Activated T-helper 1 cell treated with Interleukin-2 at 50 U/mL for 16 hours (primary cell): ENCODE measurements around the gene HDAC3.

Experiments
- DNase-seq: peaks from one replicate; pipeline ENCODE4 v3.0.0-alpha.2; 2020; ENCODE audit warnings: low read depth

Gene HDAC3

DNA sequence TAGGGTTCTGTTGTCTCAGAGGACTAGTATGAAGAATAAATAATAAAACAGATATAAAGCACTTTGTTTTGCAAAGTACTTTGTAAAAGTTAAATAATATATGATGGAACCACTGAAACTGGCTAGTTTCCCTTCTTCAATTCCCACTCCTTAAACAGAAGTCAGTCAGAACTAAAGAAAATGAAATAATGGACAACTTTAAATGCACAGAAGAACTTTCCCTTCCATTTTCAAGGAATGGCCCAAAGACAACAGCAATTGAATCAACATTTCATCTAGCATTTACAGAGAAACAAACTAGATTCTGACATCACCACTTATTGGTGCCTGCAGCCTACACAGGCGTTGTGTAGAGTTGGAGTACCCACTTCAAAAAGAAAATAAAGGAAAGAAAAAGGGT, 34.0 kb downstream of the HDAC3 start:
- DNase-seq, result no peak

GRCh38 chr5:141598391-141599345, 38.0 kb downstream of the HDAC3 start:
- no peak for DNase-seq

DNA sequence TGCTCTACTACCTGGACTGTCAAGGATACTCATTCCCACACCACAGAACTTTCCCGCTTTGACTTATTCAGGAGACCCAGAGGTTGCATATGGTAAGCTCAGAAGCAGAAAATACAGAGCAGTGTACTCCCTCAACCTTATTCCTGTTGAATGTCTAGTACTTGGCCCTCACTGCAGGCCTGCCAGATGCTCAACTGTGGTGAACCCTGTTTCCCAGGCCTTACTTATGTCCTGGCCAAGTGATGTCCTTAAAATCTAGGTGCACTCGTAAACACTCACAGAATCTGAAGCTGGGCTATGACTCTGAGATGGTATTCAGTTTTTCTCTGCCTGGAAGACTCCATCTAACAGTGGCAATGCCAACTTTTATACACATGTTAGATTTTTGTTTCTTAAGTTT, 38.8 kb downstream of the HDAC3 start:
- DNase-seq, result no peak

- DNase-seq, result no peak
Observed at GRCh38 chr5:141597394-141597793, 39.3 kb downstream of the HDAC3 start.

DNA sequence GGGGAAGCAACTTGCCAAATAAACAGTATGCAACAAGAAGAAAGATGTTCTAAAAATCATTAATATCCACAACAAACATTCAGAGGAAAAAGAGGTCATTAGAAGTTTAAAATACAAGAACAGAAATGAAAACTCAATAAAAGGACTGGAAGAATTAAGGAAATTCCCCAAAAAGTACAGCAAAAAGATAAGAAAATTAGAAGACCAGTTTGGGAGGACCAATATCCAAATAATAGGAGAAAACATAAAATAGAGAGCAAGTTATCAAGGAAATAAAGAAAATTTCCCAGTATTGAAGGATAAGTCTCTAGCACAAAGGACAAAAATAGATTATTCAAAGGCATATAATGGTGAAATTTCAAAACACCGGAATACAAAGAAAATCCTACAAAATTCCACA, 39.8 kb downstream of the HDAC3 start:
- no peak for DNase-seq

- DNase-seq, result no peak
Observed at GRCh38 chr5:141590127-141590526, 46.5 kb downstream of the HDAC3 start.

GRCh38 chr5:141586246-141586645, 50.4 kb downstream of the HDAC3 start:
- DNase-seq, result no peak

DNA sequence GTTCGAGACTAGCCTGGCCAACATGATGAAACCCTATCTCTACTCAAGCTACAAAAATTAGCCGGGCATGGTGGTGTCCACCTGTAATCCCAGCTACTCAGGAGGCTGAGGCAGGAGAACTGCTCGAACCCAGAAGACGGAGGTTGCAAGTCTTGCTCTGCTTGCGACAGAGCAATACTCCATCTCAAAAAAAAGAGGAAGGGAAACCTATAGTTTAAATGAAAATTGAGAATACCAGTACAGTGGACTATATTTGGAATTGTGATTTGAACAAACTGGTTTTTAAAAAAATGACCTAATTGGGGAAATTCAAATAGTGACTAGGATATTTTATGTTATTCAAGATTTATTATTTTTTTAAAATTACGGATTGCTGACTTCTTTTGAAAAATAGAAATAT, 51.1 kb downstream of the HDAC3 start:
- no peak for DNase-seq

GRCh38 chr5:141574122-141574510, 62.5 kb downstream of the HDAC3 start:
- DNase-seq, result no peak

DNA sequence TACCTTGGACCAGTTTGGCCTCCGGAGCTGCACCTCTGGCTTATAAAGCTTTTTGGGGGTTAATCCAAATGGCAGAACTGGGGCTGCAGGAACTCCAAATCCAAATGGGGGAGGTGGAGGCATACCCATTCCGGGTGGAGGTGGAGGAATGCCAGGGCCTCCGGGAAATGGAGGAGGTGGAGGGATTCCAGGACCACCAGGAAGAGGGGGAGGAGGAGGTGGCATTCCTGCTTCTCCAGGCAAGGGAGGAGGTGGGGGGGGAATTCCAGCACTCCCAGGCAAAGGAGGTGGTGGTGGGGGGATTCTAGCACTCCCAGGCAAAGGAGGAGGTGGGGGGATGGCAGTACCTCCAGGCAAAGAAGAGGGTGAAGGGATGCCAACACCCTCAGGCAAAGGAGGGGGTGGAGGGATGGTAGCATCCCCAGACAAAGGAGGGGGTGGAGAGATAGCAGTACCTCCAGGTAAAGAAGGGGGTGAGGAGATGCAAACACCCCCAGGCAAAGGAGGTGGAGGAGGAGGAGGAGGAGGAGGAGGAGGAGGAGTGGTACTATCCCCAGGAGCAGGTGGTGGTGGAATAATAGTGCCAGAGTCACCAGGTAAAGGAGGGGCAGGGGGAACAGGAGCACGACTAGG, 63.0 kb downstream of the HDAC3 start:
- DNase-seq, result no peak
